OCI-LY3 (cell line): Measurements from ENCODE around the gene ELMO1.

Experiments used
- EZH2phosphoT487 ChIP-seq: fragments of 200-600 bp; shearing (Covaris generic); IDR thresholded peaks from 2 replicates; pipeline ENCODE4 v1.6.1; 2018; ENCODE audit warnings: antibody characterized with exemption, mixed run types, low read depth
- TF ChIP-seq, protein P1 (sequence below): fragments of 200-600, 300-600 bp; sonication (generic); IDR thresholded peaks from 2 replicates; pipeline ENCODE4 v1.5.1; 2014; ENCODE audit warnings: antibody characterized with exemption, low read length, low read depth

DNA sequence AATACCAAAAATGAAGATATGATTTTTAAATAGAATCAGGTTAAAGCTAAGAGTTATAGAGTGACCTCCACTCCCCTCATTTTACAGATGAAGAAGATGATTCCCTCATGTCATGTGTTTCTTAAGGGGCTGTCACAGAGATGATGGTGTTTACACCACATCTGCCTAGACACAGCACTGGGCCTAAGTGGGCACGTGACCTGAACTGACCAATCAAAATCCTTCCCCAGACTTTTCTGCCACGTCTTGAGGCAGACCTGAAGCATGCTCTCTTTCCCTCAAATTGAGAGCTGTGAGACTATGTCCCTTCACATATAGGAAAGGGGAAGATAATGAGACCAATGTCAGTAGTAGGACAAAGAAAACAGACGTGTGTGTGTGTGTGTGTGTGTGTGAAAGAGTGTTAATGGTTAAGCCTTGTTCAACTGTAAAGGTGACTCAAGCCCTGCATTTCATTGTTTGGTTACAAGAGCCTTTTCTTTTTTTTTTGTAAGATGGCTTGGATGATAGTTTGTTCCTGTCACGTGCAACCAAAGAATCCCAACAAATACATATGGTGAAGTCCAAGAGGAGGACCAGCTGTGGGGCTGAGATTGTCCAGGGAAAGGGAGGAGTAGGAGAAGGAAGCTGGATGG lies 551.6 kb downstream of the ELMO1 start:
- TF ChIP-seq, protein P1, sequence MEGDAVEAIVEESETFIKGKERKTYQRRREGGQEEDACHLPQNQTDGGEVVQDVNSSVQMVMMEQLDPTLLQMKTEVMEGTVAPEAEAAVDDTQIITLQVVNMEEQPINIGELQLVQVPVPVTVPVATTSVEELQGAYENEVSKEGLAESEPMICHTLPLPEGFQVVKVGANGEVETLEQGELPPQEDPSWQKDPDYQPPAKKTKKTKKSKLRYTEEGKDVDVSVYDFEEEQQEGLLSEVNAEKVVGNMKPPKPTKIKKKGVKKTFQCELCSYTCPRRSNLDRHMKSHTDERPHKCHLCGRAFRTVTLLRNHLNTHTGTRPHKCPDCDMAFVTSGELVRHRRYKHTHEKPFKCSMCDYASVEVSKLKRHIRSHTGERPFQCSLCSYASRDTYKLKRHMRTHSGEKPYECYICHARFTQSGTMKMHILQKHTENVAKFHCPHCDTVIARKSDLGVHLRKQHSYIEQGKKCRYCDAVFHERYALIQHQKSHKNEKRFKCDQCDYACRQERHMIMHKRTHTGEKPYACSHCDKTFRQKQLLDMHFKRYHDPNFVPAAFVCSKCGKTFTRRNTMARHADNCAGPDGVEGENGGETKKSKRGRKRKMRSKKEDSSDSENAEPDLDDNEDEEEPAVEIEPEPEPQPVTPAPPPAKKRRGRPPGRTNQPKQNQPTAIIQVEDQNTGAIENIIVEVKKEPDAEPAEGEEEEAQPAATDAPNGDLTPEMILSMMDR: no peak
- no peak for TF ChIP-seq EZH2phosphoT487
